Measurements from ENCODE around the gene ZCCHC14. TPM values are rescaled to one million over a fixed set of nuclear protein-coding genes. Genes with fewer than 3 reads are reported as not detected.

Gene ZCCHC14
- total and polyA plus RNA-seq, 10 donors, result 1.6 to 18.3 (median 13.2) TPM

DNA sequence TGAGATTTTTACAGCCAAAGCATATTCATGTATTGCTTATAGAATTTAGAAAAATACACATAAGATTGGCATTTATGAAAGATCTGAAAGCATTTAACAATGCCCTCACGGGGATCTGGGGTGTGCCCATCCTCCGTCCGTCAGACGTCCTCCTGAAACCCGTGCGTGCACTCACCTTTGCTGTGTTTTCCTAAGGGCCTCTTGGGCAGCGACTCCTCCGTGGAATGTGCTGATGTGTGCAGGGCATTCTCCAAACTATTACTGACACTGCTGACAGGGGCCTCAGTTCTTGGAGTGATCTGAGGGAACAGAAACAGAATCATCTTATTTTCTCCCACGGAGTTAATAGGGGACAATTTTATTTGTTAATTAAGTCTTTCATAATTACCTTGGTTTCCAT lies 33.0 kb downstream of the ZCCHC14 start:
- Histone ChIP-seq H3K9me3 (no peaks in the 10 kb centered on the region), H3K36me3 (peaks cover 0 to 51% (median 17%) of the 10 kb centered on the region in 6 donors), H3K4me1 (peaks cover 17 to 35% (median 24%) of the 10 kb centered on the region in 6 donors), H3K27me3 (replicated peaks in 1 of 7) (no peaks in the 10 kb centered on the region), H3K27ac (no peak overlapping the region), H3K4me3 (no peak overlapping the region)
- intact Hi-C loops (cut with DNase I; ENCODE audit: low total_unique reads), result no loop called here
- TF ChIP-seq POLR2A (IDR thresholded peaks at IDR 0.05), result no peak
- TF ChIP-seq, protein P1, sequence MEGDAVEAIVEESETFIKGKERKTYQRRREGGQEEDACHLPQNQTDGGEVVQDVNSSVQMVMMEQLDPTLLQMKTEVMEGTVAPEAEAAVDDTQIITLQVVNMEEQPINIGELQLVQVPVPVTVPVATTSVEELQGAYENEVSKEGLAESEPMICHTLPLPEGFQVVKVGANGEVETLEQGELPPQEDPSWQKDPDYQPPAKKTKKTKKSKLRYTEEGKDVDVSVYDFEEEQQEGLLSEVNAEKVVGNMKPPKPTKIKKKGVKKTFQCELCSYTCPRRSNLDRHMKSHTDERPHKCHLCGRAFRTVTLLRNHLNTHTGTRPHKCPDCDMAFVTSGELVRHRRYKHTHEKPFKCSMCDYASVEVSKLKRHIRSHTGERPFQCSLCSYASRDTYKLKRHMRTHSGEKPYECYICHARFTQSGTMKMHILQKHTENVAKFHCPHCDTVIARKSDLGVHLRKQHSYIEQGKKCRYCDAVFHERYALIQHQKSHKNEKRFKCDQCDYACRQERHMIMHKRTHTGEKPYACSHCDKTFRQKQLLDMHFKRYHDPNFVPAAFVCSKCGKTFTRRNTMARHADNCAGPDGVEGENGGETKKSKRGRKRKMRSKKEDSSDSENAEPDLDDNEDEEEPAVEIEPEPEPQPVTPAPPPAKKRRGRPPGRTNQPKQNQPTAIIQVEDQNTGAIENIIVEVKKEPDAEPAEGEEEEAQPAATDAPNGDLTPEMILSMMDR (IDR thresholded peaks at IDR 0.05 in 8 of 11, conservative IDR thresholded peaks at IDR 0.05 in 3 of 11), result no peak
- TF ChIP-seq POLR2AphosphoS5 (IDR thresholded peaks at IDR 0.05), result no peak
- whole genome bisulfite sequencing, 5 donors, result 91 to 97% (median 93%) methylated on average over 9 of the region's 9 CpGs
- DNase-seq, result no peak

- H3K27ac ChIP-seq, result no peak overlapping the region
- peaks cover 9 to 27% (median 16%) of the 10 kb centered on the region in 6 donors for H3K4me1 ChIP-seq
- H3K9me3 ChIP-seq, result no peaks in the 10 kb centered on the region
- no peak for TF ChIP-seq POLR2AphosphoS5 (IDR thresholded peaks at IDR 0.05)
- no peak for TF ChIP-seq POLR2A (IDR thresholded peaks at IDR 0.05)
- TF ChIP-seq, protein P1 (IDR thresholded peaks at IDR 0.05 in 8 of 11, conservative IDR thresholded peaks at IDR 0.05 in 3 of 11), result no peak
- no peak for DNase-seq
- H3K4me3 ChIP-seq, result no peak overlapping the region
- WGBS, 5 donors, result 93 to 96% (median 94%) methylated on average over 15 of the region's 15 CpGs
- intact Hi-C loops (cut with DNase I; ENCODE audit: low total_unique reads), result no loop called here
- no peaks in the 10 kb centered on the region for H3K27me3 ChIP-seq (replicated peaks in 1 of 7)
- H3K36me3 ChIP-seq, result peaks cover 0 to 53% (median 17%) of the 10 kb centered on the region in 6 donors
Measured at GRCh38 chr16:87459027-87459426, 33.8 kb downstream of the ZCCHC14 start.

- no peak for TF ChIP-seq POLR2AphosphoS5 (IDR thresholded peaks at IDR 0.05)
- TF ChIP-seq POLR2A (IDR thresholded peaks at IDR 0.05), result no peak
- TF ChIP-seq, protein P1 (IDR thresholded peaks at IDR 0.05 in 8 of 11, conservative IDR thresholded peaks at IDR 0.05 in 3 of 11), result no peak
- DNase-seq, result no peak
- Histone ChIP-seq H3K27ac (no peak overlapping the region), H3K27me3 (replicated peaks in 1 of 7) (no peaks in the 10 kb centered on the region), H3K36me3 (peaks cover 0 to 54% (median 17%) of the 10 kb centered on the region in 6 donors), H3K4me1 (peaks cover 4 to 21% (median 12%) of the 10 kb centered on the region in 6 donors), H3K4me3 (no peak overlapping the region), H3K9me3 (no peaks in the 10 kb centered on the region)
- WGBS, 5 donors, result 85 to 94% (median 91%) methylated on average over 23 of the region's 23 CpGs
- intact Hi-C loops (cut with DNase I; ENCODE audit: low total_unique reads), result no loop called here
Measured at GRCh38 chr16:87458424-87458915, 34.4 kb downstream of the ZCCHC14 start.

- H3K4me1 ChIP-seq, result peaks cover 4 to 16% (median 8%) of the 10 kb centered on the region in 6 donors
- H3K27ac ChIP-seq, result no peak overlapping the region
- intact Hi-C loops (cut with DNase I; ENCODE audit: low total_unique reads), result no loop called here
- H3K27me3 ChIP-seq (replicated peaks in 1 of 7), result no peaks in the 10 kb centered on the region
- TF ChIP-seq POLR2AphosphoS5 (IDR thresholded peaks at IDR 0.05) (no peak), POLR2A (IDR thresholded peaks at IDR 0.05) (no peak)
- TF ChIP-seq, protein P1 (IDR thresholded peaks at IDR 0.05 in 8 of 11, conservative IDR thresholded peaks at IDR 0.05 in 3 of 11), result no peak
- WGBS, 5 donors, result 73 to 86% (median 85%) methylated on average over 22 of the region's 22 CpGs
- no peak overlapping the region for H3K4me3 ChIP-seq
- no peak for DNase-seq
- H3K36me3 ChIP-seq, result peaks cover 0 to 60% (median 17%) of the 10 kb centered on the region in 6 donors
- no peaks in the 10 kb centered on the region for H3K9me3 ChIP-seq
Measured at GRCh38 chr16:87457709-87458423, 35.0 kb downstream of the ZCCHC14 start.

All from spleen (tissue), 11 donors.